ENCODE data around the gene GALM.
A peak's percentile ranks its signal among the peaks of the same experiment; 100 is the strongest.
"Not testable (repeated sequence)": the region's sequence is repeated elsewhere in the genome, so short reads cannot be mapped to it uniquely, and the experiment has no call there.

The GALM gene

DNA sequence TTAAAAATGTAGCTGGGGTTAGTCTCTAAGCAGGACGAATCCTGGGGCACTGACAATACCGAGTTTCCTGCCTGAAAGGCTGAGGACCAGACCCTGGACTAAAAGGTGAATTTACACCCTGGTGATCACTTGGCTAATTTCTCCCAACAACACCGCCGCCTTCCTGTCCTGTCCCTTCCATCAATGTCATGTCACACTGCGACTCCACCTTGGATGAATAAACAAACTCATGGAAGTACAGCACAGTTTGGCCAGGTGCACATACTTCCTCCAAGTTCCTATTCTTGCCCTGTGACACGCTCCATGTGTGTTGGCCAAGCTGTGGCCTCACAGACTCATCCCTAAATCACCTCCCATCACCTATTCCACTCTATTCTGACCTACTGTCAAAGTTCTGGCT, 15.9 kb upstream of the GALM start:
- no peak for DNase-seq (ENCODE audit: low read depth in 2 of 2)

DNA sequence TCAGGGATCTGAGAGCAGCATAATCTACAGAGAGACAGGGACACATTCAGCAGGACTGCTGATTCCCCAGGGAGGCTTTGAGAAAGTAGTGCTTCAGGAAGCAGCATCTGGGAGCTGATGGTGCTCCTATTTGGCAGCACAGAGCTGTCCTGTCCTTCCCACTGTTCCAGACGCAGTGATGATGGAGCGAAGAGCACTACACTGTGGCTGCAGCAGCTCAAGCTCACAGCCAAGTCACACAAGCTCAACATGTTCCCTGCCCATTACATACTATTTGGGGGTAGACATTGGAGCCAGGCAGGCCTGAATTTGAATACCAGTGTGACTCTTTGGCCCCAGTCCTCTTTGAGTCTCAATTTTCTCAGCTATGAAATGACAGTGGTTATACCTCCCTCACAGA, 15.2 kb upstream of the GALM start:
- DNase-seq (ENCODE audit: low read depth in 2 of 2), result no peak

DNA sequence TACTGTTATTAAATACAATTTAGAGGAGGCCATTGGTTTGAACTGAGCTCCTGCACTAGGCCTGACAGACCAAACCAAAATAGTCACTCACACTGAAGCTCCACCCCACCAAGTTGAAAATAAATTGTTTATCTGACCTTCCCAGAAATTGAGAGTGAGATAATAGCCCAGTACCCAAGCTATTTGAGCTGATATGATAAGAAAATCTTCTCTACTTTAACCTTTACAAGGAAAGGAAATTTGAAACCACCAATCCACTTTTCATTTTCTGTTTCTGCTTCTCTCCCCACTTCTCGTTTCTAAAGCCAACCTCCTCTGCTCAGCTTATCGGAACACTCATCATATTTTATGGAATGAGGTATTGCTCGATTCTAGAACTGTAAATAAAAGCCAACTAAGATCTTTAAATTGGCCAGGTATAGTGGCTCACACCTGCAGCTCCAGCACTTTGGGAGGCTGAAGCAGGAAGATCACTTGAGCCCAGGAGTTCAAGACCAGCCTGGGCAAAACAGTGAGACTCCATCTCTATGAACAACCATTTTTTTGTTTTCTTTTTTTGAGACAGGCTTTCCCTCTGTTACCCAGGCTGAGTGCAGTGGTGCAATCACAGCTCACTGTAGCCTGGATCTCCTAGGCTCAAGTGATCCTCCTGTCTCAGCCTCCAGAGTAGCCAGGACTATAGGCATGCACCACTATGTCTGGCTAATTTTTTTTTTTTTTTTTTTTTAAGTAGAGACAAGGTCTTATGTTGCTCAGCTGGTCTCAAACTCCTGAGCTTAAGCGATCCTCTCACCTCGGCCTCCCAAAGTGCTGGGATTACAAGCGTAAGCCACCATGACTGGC, 13.3 kb upstream of the GALM start:
- DNase-seq (ENCODE audit: low read depth in 2 of 2), result no peak

DNA sequence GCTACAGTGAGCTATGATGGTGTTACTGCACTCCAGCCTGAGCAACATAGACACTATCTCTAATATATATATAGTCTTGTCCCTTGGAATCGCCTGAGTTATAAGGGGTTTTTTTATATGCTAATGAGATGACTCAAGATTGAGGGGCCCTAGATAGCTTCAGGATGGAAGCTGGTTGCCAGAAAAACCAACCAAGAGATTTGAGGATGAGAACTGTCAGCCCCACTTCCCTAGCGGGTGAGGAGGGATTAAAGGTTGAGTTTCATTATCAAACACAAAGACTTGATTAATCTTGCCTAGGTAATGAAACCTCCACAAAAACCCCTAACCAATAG, 12.6 kb upstream of the GALM start:
- DNase-seq (ENCODE audit: low read depth in 2 of 2), result no peak

DNA sequence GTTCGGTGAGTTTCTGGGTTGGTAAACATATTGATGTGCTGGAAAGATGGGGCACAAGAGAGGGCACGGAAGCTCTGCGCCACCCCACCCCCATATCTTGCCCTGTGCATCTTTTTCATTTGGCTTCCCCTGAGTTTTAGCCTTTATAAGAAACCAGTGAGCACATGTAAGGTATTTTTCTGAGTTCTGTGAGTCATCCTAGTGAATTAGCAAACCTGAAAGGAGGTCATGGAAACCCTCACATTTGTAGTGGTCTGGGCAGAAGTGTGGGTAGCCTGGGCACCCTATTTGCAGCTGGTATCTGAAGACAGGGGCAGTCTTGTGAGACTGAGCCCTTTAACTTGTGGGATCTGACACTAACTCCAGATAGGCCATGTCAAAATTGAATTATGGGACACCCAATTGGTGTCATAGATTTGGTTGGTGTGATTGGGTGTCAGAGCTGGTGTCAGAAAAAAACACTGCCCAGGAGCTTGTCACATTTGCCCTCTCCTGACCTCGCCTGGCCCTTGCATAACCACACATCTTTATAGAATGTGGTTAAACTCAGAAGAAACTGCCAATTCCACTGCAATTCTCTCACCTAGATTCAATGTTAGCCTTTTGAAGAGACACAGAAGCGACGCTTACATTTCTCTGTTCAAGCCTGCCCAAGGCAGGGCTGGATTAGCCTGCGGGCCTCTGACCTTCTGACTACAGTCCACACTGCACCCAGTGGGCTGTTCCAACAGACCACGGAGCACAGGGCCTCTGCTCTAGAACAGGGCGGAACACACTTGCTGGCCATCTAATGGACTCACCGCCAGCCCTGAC, 12.0 kb upstream of the GALM start:
- DNase-seq (ENCODE audit: low read depth in 2 of 2), result peak in 1 of 2 donors; percentile 54

DNA sequence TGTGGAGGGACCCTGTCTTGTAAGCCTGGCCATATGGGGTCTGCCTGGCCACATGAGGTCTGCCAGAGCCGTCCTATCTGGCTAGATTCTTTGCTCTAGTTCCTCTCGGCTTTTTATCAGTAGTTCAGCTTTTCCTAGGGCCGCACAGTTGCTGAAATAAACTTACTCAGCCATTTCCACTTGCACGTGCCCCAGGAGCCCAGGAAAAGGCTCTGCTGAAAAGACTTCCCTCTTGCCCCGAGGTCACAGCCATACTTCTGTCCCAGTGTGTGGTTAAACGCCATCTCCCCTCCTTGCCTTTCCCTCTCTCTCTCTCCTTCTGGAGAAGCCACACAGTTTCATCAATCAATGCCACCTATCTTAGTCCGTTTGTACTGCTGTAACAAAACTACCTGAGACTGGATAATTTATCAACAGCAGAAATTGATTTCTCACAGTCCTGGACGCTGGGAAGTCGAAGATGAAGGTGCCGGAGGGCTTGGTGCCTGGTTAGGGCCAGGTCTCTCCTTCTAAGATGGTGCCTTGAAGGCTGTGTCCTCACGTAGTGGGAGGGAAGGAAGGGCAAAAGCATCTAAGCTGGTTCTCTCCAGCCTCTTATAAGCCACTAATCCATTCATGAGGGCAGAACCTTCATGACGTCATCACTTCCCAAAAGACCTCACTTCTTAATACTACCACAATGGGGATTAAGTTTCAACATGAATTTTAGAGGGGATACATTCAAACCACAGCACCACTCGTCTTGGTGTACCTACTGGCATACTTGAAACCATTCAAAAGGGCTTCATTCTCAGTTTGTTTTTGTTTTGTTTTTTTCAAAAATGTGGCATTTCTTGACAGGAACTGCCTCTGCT, 11.2 kb upstream of the GALM start:
- DNase-seq (ENCODE audit: low read depth in 2 of 2), result no peak

DNA sequence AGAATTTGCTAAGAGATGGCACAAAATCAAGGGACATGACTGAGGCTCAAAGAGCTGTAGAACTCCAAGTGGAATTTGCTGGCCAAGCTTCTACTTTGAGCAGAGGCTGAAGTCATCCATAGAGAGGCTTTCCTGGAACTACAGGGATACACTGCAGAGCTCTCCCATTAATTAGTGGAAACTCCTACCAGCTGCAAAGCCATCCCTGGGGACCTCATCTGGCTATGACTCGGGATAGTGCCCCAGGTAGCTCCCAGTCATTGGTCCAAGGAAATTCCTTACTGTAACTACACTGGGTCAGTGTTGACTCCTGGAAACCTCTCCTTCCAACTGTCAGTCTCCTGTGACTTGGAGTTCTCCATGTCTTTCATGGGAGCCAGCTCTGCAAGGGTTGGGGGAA, 10.5 kb upstream of the GALM start:
- DNase-seq (ENCODE audit: low read depth in 2 of 2), result no peak

DNA sequence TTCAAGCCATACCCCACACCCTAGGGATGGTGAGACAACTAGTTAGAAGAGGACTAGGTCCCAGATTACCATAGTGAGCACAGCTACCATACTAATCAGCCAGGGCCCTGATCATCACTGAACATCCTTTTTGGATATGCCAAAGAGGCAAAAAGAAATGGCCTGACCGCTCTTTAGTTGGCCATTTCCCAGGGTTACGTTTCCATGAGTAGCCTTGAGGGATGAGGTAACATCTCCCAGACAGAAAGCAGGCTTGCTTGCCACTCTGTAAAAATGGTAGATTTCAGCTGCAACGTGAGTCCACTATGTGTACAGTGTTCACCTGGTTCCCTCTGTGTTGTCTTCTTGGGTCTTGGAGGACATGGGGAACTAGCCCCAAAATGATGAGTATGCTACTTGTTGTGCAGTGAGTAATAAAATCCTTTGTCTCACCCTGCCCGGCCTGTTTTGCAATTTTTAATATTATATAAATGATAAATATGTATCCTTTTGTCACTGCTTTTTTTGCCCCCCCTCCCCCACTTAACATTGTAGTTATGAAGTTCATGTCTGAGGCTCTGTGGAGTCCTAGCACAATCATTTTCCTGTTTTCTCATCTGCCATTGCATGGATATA, 8.9 kb upstream of the GALM start:
- no peak for DNase-seq (ENCODE audit: low read depth in 2 of 2)

DNA sequence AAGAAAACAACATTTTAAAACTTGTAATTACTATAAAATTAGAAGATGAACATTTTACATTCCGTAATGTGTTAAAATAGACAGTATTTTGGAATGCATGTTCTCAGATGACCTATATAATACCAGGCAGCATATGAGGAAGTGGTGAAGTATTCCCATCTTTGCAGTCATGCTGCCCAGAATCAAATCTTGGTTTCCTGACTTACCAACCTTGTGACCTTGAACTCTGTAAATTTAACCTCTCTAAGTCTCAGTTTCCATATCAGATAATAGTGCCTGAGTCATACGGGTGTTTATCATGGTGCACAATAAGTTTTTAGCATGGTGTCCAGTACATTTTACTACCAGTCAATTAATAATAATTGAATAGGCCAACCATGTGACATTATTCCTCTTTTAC, 7.3 kb upstream of the GALM start:
- DNase-seq (ENCODE audit: low read depth in 2 of 2), result no peak

DNA sequence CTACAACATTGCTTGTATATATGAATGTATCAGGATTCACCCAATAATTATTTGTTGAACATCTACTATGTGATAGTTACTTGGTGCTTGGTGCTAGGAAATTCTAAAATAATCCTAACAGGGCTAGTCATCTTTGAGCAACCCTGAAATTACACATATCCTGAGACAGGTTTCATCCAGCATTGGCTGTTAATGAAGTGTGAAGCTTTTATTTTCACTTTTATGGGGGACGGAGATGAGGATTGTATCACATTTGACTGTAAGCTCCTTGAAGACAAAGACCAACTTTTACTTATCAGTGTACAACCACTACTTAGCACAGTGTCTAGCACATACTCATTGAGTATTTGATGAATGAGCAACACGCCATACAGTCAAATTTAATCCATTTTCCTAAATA, 6.8 kb upstream of the GALM start:
- no peak for DNase-seq (ENCODE audit: low read depth in 2 of 2)

DNA sequence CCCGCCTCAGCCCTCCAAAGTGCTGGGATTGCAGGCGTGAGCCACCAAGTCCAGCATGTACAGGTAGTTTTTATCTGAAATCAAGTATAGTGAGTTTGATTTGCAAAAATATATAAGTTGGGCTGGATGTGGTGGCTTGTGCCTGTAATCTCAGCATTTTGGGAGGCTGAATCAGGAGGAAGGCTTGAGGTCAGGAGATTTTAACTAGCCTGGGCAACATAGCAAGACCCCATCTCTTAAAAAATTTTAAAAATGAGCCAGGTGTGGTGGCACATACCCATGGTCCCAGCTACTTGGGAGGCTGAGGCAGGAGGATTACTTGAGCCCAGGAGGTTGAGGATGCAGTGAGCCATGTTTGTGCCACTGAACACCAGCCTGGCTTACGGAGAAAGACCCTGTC, 5.6 kb upstream of the GALM start:
- no peak for DNase-seq (ENCODE audit: low read depth in 2 of 2)

DNA sequence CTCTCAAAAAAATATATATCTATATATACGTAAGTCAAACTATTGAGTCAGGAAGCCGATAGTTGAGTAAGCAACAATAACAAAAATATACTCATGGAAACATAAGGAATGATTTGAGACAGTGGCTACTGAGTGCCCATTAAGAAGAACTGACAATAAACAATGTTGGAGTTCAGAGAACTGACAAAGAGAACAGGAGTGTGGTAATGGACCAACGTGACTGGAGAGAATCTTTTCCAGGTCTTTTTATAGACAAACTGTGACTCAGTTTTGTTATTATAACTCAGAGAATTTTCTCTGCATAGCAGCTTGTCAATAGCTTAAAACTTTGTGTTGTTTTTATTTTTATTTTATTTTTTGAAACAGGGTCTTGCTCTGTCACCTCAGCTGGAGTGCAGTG, 4.6 kb upstream of the GALM start:
- DNase-seq (ENCODE audit: low read depth in 2 of 2), result no peak

DNA sequence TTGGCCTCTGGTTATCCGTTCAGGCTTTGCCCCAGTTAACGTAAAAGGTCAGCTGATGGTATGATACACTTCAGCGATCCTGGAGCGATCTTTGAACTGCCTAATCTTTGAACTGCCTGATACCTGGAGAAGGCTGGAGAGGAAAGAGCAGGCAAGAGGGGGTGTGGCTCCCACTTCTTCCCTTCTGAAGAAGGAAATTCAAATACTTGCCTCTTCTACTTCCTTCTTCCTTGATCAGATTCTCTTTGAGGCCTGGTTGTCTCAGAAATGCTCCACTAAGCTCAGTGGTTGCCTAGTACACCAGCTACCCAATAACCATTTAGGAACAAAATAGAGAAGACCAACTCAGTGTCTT, 619 bp downstream of the GALM start:
- no peak for DNase-seq (ENCODE audit: low read depth in 2 of 2)

DNA sequence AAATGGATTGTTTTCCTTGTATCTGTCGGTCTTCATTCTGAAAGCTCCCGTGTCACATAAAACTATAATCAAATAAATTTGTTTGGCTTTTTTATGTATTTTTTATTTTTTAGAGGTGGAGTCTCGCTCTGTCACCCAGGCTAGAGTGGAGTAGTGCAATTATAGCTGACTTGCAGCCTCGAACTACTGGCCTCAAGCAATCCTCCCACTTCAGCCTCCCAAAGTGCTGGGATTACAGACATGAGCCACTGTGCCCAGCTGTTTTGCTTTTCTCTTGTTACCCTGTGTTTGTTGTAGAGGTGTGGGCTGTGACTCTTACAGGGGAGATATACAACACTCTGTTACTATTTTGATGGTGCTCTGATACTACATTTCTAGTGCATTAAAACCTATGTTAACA, 2.2 kb downstream of the GALM start:
- no peak for DNase-seq (ENCODE audit: low read depth in 2 of 2)

DNA sequence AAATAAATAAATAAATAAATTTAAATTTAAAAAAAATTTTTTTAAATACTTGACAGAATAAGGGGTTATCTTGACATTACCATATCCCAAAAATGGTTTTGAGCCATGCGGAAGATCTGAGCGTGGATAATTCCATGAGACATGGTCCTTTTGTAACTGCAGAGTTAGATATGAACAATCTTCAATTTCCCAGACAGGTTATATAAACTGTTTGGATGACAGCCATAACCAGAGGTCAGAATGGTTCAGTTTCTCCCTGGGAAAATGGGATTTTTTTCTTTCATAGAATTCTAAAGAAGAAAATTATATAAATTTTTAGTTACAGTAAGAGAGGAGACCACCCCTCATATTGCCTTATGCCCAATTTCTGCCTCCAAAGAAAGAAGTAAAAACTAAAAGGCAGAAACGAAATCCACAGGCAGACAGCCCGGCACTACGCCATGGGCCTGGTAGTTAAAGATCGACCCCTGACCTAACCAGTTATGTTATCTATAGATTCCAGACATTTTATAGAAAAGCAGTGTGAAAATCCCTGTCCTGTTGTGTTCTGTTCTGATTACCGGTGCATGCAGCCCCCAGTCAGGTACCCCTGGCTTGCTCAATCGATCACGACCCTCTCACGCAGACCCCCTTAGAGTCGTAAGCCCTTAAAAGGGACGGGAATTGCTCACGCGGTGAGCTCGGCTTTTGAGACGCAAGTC, 3.0 kb downstream of the GALM start:
- no peak for DNase-seq (ENCODE audit: low read depth in 2 of 2)

DNA sequence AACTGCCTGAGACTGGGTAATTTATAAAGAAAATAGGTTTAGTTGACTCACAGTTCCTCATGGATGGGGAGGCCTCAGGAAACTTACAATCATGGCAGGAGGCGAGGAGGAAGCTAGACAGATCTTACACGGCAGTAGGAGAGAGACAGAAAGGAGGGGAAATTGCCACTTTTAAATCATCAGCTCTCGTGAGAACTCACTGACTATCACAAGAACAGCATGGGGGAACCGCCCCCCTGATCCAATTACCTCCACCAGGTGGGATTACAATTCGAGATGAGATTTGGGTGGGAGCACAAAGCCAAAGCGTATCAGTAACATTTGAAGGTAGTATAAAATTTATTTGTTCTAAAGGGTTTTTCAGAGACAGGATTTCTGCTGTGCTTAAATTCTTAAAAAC, 5.4 kb downstream of the GALM start:
- DNase-seq (ENCODE audit: low read depth in 2 of 2), result no peak

DNA sequence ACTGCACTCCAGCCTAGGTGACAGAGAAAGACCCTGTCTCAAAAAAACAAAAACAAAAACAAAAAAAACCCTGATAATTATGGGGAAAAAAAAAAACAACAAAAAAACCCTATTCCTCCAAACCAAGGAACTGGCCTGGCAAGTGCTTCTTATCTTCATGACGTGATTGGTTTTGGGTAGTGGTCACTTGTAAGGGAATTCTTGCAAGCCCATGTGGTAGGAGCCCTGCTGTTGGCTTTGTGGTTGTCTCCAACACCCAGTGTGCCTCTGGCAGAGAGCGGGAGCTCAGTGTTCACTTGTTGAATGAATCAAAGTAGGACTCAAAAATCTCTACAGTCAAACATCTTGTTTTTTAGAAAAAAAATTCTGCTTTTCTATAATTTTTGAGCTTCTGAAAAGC, 6.0 kb downstream of the GALM start:
- DNase-seq (ENCODE audit: low read depth in 2 of 2), result no peak

DNA sequence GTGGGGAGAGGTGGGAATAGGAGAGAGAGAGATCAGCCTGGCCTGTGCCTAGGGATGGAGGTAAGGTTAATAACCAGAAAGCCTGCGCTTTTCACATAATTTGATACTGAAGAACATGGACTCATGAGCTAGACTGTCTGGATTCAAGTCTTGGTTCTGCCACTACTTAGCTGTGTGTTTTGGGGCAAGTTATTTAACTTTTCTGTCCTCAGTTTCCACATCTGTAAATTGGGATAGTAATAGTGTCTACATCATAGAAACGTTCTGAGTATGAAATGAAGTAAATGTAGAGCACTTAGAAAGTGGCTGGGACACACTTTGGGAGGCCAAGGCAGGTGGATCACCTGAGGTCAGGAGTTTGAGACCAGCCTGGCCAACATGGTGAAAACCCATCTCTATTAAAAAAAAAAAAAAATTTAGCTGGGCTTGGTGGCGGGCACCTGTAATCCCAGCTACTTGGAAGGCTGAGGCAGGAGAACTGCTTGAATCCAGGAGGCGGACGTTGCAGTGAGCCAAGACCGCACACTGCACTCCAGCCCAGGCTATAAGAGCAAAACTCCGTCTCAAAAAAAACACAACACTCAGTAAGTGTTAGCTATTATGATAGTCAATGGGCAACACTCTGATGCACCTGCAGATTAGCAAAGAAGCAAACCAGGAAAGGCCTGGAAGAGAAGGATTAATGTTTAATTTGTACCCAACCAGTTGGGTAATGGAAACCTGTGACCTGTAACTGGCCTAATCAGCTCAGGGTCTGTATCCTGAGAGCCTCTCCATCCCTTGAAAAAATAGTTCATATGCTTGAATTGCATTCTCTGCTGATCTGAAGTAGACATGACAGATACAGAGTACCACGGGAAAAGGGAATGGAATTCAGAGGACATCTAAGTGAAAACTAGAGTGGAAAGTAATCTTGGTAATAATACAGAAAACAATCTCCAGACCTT, 6.8 kb downstream of the GALM start:
- no peak for DNase-seq (ENCODE audit: low read depth in 2 of 2)

DNA sequence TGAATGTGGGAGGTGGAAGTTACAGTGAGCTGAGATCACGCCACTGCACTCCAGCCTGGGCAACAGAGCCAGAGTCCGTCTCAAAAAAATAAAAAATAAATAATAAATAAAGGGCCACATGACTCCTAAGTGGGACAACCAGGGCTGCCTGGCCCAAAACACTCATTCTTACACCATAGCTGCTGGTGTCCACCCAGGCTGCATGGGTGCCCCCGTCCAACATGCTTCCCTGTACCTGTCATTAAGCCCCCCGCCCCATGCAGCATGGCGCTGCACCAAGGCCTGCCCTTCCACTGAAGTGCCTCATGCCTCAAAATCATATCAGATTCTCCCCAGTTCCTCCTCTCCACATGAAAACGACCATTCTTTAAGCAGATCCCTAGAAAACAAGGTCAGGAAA, 10.8 kb downstream of the GALM start:
- no peak for DNase-seq (ENCODE audit: low read depth in 2 of 2)

DNA sequence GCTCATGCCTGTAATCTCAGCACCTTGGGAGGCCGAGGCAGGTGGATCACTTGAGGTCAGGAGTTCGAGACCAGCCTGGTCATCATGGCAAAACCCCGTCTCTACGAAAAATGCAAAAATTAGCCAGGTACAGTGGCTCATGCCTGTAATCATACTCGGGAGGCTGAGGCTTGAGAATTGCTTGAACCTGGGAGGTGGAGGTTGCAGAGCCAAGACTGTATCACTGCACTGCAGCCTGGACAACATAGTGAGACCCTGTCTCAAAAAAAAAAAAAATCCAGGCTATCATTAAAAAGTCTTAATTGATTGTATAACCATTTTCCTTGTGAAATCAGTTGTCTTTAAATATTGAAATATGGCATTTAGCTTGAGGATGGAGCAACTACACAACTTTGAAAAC, 15.0 kb downstream of the GALM start:
- not testable (repeated sequence) for DNase-seq (ENCODE audit: low read depth in 2 of 2)

Measured in stimulated activated CD8-positive, alpha-beta memory T cell treated with anti-CD3 and anti-CD28 coated beads, Interleukin-15, amount 100 ng/mL, for 4 hours (primary cell).